ENCODE measurements around the gene PRKCH.
A peak's percentile ranks its signal among the peaks of the same experiment; 100 is the strongest.

PRKCH gene

DNA sequence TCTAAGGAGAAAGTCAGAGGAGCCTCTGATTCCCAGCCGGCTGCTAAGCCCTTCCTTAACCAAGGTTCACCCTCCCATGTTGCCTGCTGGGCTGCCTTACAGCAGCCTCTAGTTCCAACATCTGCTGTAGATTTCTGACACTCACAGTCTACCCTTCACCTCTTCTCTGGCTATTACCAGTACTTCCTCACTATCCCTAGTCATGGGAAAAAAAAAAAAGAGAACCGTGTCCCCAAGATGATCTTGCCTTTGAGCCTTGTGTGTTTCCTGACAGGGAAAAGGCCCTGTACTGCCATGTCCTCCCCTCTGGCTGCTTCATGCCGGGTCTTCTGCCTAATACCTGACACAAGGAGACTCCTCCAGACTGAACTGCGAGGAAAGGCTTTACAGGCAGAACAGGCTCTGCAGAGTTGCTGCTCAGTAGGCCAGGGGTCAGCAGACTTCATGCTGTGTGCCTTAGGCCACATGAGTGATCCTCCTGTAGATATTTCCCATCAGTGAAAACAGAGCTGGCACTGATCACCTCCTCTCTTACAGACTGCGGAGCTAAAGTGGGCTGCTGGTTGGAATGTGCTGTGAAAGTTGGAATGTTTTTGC is 46.8 kb downstream of the PRKCH start:
- no peak for DNase-seq

DNA sequence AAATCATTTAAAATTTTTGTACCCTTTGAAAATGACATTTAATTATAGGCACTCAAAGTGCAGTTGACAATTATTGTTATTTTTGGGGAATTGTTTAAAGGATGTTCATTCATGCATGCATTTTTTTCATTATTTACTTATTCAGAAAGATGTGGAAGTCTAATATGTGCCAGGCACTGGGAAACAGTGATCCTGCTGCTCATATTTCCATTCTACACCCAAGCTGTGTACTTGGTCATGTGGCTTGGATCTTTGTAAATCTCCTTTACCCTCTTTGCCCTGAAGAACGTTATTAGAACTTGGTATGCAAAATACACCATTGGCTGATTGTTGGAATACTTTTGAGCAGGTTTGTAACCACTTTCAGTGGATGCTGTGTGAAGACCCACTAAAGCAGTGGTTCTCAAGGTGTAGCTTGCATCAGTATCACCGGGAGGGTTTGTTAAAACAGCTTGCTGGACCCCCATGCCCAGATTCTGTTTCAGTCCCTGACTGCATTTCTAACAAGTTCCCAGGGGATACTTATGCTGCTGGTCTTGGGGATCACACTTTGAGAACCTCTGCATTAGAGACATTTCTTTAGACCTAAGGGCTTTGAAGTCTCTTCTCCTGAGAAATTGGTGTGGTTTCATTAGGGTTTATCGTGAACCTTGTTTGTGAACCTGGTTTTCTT is 47.5 kb downstream of the PRKCH start:
- DNase-seq, result no peak

DNA sequence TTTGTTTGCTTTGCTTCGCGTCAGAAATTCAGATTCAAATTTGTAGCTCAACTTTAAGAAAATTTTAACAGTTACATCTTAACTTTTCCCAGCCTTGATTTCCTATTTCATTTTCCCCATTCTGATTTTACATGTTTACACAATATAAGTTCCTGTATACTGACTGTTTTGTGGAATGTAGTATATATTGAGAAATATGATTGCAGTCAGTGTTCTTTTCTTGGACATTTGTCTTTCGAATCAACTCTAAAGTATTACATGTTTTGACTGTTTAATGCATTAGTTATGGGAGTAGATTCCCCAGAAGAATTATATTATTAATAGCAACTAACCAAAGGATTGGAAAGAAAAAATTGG is 48.1 kb downstream of the PRKCH start:
- DNase-seq, result no peak

DNA sequence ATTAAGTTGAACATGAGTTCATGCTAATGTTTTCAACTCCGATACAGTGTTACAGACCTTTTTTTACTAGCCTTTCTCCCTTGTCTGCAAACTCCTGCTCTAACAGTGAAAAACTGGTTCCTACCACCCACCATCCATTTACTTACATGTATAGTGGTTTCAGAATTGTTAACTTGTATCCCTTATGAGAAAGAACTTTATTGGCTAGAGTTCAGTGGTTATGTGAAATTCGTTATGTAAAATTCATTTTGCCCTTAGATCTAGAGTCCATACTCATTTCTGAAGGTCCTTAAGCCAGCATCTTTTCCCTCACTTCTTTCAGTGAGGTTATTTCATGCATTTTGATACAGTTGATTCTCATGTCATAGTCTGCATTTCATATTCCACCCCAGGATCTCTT is 51.0 kb downstream of the PRKCH start:
- no peak for DNase-seq

DNA sequence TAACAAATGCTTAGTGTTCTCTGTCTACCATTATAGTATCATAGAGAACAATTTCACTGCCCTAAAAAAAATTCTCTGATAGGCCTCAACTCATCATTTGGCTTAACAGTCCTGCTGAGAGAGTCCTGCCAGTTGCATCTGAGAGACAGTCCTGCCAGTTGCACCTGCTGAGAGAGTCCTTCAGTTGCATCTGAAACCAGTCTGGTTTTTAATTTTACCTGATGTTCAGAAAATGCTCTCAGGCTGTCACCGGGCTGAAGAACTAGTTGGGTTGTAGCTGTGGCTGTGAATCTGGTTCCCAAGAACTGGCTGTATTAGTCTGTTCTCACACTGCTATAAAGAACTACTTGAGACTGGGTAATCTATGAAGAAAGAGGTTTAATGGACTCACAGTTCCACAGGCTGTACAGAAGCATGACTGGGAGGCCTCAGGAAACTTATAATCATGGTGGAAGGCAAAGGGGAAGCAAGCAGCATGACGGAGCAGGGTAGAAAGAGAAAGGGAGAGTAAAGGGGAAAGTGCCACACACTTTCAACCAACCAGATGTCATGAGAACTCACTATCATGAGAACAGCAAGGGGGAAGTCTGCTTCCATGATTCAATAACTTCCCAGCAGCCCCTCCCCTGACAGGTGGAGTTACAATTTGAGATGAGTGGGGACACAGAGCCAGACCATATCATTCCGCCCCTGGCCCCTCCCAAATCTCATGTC is 51.6 kb downstream of the PRKCH start:
- DNase-seq, result no peak

DNA sequence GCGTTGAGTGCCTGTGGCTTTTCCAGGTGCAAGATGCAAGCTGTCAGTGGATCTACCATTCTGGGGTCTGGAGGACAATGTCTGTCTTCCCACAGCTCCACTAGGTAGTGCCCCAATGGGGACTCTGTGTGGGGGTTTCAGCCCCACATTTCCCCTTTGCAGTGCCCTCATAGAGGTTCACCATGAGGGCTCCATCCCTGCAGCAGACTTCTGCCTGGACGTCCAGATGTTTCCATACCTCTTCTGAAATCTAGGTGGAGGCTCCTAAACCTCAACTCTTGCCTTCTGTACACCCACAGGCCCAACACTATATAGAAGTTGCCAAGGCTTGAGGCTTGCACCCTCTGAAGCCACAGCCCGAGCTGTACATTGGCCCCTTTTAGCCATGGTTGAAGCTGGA is 52.9 kb downstream of the PRKCH start:
- no peak for DNase-seq

DNA sequence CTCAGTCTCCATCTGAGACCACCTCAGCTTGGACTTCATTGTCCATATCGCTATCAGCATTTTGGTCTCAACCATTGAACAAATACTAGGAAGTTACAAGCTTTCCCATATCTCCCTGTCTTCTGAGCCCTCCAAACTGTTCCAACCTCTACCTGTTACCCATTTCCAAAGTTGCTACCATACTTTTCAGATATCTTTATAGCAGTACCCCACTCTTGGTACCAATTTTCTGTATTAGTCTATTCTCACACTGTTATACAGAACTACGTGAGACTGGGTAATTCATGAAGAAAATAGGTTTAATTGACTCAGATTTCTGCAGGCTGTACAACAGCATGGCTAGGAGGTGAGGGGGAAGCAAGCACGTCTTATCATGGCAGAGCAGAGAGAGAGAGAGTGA is 53.8 kb downstream of the PRKCH start:
- no peak for DNase-seq

DNA sequence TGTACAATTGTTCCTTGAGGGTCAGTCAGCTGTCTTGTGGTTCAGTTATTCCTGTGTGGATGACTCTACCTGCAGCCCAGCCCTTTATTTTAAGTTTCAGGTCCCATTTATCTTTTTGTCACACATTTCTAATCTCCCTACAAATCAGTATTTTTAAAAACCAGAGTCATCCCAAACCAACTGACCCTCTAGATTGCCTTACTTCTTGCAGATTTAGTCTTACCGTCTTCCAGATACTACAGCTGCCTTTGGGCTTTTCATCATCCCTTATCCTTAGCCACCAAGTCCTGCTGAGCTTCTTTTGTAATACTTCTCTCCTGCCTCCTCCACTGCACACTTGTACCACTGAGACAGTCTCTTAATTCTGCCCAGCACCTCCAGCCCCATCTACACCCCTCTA is 54.9 kb downstream of the PRKCH start:
- no peak for DNase-seq

DNA sequence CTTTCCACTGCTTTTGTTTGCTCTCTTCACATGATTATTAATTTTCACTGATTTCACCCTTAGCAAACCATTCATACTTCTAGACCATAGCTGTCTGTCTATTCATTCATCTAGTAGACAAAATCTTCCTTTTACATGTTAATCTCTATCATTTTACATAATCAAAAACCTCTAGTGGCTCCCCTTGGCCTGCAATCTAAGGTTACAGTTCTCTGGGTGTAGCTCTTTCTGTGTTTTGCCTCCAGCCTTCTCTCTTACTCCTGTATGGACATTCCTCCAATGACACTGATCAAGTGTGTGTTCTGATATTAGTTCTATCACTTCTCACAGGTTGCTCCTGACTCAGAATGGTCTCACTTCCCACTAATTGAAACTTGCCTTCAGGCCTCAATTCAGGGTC is 56.4 kb downstream of the PRKCH start:
- DNase-seq, result no peak

DNA sequence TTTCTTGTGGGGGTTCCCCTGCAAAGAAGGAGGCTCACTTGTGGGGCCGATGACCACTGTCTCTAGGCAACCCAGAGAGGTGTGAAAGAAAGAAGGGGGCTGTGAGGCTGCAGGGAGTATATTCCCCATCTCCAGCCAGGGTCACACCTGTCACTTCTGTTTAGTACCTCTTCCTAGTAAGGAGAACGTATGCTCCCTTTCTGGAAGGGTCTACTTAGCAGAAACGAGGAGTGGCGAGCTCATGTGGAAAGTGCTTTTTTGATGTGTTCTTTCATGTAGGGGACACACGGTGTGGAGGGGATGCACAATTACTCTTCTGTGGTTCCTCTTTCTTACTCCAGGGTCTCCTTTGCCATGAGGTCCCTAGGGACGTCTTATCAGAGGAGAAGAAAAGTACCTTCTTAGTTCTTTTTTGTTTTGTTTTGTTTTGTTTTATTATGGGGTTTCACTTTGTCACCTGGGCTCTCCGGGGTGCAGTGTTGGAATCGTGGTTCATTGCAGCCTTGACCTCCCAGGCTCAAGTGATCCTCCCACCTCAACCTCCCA is 58.3 kb downstream of the PRKCH start:
- DNase-seq, result no peak

DNA sequence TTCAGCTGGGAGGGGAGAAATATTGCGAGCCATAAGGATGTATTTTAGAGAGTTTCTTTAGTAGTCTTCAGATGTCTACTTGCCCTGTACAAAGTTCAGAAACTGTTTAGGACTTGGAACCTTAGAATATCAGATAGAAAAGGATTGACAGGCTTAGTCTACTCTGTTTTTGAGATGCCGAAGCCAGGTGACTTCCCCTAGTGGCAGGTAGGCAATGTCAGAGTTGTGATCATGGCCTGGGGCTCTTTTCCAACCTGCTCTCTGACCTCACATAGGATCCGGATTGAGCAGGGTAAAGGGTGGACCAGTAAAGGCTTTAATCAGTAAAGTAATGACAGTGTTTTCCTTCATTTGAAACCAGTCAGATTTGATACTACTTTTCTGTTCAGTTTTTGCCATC is 59.6 kb downstream of the PRKCH start:
- no peak for DNase-seq

DNA sequence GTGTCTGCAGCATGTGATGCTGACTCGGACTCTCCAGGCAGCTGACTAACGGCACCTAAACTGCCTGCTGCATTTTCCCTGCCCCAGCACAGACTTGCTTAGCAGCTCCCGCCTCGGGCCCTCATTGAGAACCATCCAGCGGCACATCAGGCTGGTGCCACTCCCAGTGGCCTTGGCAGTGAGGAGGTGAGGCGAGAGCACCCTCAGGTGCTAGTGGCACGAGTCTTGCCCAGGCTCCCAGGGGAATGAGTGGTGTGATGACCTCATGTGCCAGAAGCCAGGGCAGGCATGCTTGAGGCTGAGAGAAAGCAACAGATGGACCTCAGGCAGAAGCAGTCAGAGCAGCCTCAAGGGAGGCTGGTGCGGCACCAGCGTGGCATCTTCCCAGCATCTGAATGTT is 60.2 kb downstream of the PRKCH start:
- no peak for DNase-seq

DNA sequence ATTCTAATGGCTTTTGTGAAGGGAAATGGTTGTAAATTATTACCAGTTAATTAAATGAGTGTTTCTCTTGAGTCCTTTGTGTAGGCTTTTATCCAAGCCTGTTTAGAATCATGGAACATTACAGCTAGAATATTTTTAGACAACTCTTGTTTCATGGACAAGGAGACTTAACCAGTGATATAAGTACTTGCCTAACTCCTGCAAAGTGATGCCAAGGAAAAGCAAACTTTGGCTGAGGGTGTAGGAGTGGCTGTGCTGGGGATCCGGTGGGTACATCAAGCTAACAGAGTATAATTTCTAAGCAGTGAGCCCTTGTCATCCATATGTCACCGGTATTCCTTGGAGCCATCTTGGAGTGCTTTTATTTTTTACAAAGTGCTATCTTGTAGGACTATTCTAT is 61.5 kb downstream of the PRKCH start:
- no peak for DNase-seq

DNA sequence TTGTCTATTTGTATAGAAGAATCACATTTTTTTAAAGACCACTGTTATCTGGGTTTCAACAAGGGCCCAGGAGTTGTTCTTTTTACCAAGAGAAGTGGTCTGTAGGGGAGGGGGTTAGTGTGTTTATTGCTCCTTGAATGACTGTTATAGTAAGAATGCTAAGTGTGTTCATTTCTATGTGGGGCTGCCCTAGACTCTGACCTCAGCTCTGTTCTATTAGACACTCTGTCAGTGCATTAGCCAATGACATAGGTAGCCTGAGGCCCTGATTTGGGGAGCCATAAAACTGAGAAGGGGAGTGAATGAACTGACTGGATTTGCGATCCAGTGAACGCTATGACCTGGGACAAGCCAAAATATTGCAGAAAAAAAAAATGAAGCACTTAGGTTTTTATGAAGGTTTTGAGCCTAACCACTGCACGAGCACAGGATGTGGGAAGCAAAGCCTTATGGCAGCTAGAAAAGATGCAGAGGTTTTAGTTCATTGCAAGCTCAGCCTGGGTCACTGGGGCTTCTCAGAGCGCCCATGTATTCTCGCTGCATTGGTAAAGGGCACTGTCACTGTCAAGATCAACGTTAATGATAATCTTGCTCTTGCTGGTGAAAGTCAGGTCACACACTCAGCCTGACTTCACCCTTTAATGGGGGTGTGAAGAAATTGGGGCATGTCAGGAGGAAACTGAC is 63.8 kb downstream of the PRKCH start:
- DNase-seq, result no peak

DNA sequence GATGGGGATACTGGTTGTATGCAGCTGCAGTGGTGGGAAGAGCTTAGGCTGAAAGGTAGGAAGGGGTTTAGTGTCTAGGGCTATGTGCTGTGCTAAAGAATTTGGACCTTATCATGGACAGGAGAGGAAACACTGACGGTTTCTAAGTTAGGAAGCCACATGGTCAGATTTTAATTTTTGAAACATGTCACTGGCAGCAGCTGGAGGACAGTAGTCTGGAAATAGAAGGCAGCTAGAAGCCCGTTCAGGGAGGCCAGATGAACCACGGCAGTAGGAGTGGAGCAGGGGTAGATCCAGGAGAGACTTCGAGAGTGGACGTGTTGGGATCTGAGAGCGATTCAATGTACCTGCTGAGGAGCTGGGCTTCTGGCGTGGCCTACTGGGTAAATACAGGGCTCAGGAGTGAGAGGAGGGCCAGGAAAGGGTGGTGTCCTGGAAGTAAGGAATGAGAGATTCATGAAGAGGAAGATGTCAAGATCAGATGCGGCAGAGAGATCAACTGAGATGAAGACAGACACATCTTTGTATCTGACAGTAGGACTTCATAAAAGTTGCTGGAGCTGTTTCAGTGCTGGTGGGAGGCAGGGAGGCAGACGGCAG is 64.9 kb downstream of the PRKCH start:
- no peak for DNase-seq

DNA sequence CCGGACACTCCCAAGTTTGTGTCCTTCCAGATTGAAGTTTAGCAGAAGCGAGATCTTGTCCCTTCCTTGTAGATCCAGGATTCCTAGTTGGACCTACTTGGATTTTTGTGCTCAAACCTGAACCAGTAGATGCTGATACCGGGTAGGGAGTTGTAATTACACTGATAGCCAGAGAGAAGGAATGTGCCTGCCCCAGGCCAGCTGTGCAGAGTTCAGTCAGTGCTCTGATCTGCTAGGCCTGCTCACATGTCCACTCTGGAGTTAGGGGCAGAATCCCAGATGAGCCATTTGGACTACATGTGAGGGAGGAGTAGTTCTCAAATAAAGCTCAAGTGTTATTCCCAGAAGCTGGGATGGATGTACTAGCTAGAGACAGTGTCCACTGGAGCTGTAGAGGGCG is 65.7 kb downstream of the PRKCH start:
- no peak for DNase-seq

DNA sequence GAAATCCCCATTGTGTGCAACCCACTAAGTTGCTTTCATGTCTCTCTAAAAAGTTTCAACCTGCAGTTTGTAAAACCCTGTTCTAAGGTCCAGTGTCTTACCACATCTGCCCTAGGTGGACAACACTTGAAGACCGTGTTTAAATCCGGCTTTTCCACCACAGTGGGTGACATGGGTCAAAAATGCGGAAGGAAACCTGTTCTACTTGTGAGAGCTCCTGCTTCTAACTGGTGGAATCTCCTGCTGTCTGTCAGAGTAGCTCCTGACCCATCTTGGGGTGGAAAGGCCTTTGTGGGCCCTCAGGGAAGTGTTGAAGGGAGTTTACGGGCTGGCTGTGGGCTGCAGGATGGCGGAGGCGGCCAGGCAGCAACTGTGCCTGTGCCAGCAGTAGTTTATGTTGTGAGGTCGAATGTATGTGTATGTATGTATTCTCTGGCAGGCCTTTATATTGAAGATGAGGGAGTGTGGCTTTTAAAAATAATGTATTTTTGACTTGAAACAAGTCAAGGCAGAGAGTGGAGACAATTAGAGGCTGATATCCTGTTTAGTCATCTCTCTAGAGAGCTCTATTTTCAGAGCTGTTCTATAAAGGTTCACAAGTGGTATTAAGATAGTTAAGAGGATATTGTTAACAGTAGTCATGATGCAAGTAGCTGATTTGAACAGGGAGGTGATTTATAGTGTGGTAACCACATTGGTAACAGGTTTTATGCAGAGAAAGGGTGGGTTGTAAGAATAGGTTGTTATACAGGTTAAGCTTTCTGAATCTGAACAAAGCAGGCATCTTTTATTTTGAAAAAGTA is 67.0 kb downstream of the PRKCH start:
- DNase-seq, result peak; percentile 41

DNA sequence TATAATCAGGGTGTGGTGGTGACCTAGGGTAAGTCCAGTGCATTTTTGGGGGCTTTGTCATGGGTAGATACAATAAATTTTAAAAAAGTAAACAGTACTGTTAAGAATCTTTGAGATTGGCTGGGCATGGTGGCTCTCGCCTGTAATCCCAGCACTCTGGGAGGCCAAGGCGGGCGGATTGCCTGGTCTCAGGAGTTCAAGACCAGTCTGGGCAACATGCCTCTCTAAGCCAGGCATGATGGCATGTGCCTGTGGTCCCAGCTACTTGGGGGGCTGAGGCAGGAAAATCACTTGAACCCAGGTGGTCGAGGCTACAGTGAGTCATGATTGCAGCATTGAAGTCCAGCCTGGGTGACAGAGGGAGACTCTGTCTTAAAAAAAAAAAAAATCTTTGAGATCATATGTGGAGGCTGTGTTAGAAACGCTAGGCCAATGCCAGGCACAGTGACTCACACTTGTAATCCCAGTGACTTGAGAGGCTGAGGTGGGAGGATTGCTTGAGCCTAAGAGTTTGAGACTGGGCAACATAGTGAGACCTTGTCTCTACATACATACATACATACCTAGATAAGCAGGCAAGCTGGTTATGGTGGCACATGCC is 67.7 kb downstream of the PRKCH start:
- DNase-seq, result peak; percentile 36

DNA sequence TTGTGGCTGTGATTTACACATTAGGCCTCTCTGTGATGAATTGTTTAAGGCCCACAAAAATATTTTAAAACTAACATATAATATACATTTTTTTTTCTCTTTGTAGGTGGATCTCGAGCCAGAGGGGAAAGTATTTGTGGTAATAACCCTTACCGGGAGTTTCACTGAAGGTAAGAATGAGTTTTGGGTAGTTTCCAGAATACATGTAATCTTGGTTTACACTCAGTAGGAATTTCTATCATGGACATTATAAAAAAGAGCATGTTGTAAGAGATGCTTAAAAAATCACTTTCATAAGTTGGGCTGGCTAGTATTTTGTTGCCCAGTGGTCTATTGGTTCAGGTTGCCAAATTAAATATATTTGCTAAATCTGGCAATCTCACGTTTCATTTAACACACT is 69.7 kb downstream of the PRKCH start:
- DNase-seq, result no peak

DNA sequence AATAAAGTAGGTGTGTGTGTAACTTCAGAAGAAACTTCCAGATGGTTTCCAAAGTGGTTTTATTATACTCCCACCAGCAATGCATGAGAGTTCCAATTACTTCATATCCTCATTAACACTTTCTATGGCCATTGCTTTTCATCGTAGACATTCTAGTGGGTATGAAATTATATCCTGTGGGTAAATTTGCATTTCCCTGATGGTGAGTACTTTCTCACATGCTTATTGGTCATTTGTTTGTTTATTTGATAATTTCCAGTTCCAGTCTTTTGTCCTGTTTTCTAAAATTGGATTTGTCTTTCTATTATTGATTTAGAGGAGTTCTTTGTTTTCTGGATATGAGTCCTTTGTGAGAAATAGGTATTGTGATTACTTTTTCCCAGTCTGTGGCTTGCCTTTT is 70.9 kb downstream of the PRKCH start:
- DNase-seq, result no peak

DNA sequence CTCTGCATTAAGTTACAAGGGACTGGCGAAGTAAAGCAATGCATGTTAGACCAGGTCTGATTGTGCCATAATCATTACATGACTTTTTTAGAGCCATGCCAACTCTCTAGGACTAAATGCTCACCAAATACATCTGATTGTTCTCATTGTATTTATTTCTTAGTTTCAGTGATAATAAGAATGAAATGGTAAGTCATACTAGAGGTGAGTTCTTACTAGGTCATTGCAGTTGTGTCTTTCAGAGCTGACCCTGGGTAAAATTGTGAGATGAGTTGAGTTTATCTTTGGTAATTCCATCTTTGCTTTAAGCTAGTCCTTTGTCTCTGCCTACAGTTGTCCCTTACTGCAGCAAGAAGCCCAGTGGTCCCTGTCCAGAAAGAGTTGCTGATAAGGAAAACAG is 73.2 kb downstream of the PRKCH start:
- no peak for DNase-seq
